GM19240 (cell line): ENCODE data around the gene PGF.

Experiments used
- DNase-seq: peaks from one replicate; pipeline ENCODE4 v3.0.0; 2011; ENCODE audit warnings: low spot score; ENCODE audit not compliant: insufficient read length

Gene PGF

DNA sequence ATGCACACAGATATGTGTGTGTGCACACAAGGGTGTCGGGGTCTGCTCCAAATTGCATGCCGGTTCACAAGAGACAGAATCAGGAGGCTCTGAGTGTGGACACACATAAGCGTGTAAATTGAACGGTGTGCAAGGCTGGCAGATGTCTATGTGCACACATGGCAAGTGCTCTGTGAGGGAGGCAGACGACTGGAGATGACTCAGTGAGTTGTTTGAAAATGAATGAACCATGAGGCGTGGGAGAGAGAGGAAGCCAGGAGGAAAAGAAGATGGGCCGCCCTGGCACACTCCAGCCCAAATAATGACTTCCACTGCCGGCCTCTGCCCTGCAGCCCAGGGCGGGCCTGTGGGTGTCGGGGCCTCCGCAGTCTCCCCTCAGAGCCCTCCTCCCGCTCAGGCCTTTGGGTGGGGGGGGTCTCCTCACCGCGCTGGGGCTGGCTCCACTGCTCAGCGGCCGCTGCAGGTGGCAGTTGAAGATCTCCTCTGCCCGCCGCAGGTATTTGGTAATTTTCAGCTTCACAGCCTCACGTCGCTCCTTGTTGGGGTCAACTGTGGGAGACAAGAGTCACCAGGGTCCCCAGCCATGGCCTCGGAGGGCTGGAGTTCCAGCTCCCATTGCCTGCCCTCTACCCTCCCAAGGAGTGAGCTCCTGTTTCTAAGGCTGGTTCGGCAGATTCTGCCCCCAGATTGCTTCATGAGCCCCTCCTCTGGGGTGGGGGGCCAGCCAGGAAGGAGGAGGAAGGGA is 35.8 kb downstream of the PGF start:
- no peak for DNase-seq

DNA sequence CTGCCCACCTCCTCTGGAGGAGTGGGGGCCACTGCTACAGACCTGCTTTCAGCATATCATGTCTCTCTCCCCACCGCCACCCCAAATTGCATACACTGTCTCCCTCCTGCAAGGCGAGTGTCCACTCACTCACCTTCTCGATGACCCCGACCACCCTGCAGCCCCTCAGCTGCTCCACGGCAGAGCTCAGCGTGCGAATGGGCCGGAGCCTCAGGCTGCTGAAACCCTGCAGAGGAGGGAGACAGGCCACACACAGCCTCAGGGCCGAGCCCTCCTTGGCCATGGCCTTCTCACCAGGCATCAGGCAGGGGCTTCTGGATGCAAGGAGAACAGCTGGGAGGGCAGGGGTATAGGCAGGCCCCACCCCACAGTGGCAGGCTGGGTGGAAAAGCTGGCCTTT is 37.0 kb downstream of the PGF start:
- no peak for DNase-seq

DNA sequence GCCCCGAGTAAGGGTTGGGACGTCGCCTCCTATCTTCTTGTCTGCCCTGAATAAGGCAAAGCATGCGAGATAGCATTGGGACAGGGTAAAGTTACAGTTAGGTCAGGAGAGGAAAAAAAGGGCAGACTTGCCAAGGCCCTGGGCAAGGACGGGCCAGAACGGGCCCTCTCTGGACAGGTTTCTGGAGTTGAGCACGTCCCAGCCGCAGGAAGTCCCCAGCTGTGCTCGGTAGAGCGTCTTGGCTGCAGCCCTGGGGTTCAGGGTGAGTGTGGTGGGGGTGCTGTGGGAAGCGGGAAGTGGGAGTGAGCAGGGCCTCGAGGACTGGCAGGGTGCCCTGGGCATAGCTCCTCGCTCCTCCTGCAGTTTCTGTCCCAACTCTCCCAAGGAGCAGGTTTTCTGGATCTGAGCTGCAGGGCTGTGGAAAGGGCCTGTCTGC is 37.7 kb downstream of the PGF start:
- no peak for DNase-seq

GRCh38 chr14:74917178-74917543 is 38.2 kb downstream of the PGF start:
- no peak for DNase-seq

DNA sequence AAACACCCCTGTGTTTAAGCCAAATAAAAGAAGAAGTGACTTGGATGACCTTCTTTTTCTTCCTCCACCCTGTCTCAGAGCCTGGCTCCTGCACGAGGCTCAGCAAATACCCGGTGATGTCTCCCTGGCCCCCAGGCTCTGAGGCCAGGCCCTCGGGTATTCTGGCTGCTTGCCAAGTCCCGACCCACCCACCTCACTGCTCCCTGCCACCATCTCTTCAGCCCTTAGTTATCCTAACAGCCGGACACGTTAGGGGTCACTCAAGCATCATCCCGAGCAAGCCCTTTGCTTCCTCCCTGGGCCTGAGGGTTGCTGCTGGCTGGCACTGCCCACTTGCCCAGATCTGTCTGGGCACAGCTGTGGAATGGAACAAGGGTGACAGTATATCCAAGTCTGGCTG is 39.6 kb downstream of the PGF start:
- no peak for DNase-seq

DNA sequence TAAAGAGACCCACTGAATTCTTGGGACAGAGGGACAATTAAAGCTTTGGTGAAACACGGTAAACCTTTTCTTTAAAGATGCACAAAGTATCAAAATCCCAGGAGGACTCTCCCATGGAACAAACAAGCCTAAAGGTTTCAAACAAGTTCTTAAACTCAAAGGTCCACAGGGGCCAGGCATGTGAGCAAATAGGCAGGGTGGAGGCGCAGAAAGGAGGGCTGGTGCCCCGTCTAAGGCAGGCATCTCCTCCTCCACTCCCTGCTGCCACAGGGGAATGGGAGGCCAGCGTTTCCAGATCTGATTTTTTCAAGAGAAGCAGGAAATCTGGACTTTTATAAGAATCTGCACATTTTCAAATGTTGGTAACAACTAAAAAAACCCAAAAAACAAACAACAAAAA is 40.0 kb downstream of the PGF start:
- no peak for DNase-seq

GRCh38 chr14:74913986-74914573 is 41.3 kb downstream of the PGF start:
- DNase-seq = no peak

GRCh38 chr14:74913393-74913910 is 41.9 kb downstream of the PGF start:
- no peak for DNase-seq

DNA sequence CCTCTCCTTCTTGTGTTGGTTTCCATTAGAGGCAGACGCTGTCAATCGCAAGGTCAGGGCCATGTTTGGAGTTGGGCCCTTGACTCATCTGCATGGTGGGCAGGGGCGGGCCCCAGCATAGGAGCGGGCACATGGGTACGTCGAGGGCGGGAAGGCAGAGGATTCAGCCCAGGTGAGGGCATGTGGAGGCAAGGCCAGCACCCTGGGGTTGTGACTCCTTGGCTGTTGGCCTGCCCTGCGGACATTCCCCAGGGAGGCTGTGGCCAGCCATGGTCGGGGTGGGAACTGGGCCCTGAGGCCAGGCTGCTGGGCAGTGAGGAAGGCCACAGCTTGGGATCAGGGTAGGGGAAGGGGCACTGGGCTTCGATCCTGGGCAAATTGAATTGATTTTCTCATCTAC is 42.6 kb downstream of the PGF start:
- no peak for DNase-seq

- DNase-seq = no peak
Observed at GRCh38 chr14:74912111-74912510, 43.3 kb downstream of the PGF start.

DNA sequence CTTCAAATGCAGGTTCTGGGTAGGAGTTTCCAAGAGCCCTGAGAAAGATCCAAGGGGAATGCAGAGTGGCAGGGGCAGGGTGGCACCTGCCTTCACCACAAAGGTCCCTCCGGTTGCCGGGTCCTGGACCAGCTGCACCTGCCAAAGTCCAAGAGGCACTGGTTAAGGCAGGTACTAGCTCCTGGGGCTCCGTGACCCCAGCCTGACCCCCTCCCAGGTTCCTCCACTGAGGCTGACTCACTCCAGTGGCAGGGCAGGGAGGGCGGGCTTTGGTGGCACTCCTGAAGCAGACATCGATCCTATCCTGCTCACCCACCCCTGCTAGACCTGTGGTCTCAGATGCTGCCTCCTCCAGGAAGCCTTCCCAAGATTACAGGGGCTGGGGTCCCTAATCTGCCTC is 43.7 kb downstream of the PGF start:
- no peak for DNase-seq

GRCh38 chr14:74911221-74911620 is 44.2 kb downstream of the PGF start:
- no peak for DNase-seq

DNA sequence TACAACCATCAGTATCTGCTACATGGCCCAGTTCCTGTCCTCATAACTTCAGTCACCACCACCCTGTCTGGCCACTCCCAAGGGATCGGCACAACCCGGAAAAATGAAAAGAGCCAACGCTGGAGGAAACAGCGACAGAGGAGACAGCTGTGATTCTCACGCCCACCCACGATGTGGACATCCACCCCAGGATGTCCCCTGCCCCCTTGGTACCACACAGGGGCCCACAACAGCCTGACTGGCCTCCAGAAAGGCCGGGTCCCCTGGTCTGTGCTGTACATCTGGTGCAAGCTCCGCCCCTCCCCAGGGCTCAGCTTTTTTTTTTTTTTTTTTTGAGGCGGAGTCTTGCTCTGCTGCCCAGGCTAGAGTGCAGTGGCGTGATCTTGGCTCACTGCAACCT is 44.8 kb downstream of the PGF start:
- DNase-seq = no peak

GRCh38 chr14:74909911-74910310 is 45.5 kb downstream of the PGF start:
- DNase-seq = no peak

- DNase-seq = no peak
Observed at GRCh38 chr14:74909501-74909900, 45.9 kb downstream of the PGF start.

GRCh38 chr14:74908861-74909341 is 46.5 kb downstream of the PGF start:
- no peak for DNase-seq

DNA sequence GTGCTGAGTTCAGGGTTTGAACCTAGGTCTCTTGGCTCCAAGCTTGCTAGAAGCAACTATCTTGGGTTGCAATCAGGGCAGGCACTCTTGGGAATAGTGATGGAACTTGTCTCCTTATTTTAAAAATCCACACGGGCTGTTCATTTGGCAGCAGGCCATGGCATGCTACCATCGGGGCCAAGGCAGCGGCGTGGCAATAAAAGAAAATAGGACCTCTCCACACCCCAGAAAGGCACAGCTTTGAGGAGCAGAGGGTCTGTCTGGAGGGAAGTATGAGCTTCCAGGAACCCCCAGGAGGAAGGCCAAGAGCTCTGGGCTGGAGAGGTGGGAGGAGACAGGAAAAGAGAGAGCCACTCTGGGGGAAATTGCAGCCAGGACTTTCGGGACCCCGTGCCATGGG is 47.7 kb downstream of the PGF start:
- DNase-seq = no peak

GRCh38 chr14:74906925-74907521 is 48.4 kb downstream of the PGF start:
- no peak for DNase-seq

DNA sequence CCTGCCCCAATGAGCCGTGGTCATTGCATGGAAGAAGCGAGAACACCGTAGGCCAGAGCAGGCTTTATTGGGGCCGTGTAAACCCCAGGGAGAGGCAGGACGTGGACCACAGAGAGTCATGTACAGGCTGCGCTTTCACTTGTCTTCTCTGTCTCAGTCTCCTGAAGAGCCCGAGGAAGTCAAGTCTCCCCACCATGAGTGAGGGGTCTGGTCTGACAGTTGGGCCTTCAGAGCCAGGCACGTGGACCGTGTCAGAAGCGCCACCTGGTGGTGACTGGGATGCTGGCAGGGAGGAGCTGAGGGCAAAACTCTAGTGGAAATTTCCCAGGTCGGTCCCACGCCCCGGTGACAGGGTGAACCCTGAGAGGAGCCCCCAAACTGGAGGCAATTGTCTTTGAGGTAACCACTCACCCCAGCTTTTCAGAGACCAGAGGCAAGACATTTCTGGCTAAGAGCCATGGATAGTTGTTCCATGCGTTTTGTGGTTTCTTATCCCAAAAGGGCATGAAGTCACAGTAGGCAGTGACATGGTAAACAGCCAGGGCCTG is 49.7 kb downstream of the PGF start:
- DNase-seq = peak; percentile 56

DNA sequence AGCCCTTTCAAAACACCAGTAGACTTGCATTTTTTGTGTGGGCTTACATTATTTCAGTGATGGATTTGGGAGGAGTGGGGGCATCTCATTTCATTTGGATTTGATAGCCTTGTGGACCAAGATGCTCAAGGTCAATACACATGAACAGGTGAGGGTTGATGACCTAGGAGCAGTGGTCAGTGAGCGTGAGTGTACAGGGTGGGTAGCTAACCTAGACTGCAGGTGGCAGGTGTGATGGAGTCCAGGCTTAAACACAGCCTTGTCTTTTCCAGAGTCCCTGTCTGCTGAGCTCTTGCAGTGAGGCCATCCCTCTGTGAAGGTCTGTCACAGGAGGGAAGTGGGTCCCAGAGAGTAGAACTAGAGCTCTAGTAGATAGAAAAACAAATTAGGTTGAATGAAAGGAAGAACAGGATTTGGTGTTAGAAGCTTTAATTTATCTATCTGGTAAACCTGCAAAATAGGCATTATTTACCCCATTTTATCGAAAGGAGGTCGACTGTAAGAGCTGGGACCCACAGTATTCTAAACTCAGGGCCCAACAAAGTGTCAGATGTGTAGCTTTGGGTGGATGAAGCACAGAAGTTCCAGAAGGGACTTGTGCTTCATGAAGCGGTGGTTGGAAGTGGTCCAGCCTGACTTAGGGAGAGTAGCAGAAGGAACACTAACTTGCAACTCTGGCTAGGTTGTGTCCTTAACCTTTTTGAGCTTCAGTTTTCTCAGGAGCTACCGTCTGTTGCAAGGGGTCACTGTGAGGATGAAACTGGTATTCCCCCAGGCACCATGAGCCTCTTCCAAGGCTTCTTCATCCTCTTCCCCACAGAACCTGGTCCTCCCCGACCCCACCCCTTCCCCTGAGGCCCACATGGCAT is 50.5 kb downstream of the PGF start:
- DNase-seq = no peak

DNA sequence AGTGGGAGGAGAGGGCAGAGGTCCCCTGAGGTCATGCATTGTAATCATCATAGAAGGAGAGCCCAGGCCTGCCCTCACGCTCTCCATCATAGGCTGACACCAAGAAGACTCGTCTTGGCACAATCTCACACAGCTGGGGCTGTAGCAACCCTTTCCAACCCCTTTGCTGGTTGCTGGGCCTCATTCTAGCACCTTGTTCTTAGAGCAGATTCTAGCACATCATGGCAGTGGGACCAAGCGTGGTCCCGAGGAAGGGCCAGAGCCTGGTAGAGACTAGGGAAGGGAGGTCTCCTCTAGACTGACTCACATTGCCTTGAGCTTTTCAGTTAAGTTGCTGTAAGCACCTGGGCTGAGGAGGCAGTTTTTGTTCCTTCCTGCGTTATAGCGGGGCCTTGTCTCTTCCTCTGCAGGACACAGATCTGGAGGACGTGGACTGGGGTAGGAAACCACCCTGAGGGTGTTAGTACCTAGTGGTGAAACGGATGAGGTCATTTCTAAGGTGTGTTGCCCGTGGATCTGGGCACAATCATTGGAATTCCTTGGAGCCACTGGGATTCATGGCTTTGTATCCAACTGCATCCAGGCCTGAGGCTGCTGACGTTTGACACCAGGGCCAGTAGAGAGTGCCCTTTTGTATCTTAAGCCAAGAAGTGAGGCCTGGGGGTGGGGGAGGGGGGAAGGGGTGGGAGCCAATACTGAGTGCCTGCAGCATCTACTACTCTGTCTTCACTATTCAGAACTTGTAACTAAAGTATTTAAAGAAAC is 52.3 kb downstream of the PGF start:
- DNase-seq = no peak
